H9 (cell line): Measurements from ENCODE around the gene VDAC2. TPM values are rescaled to one million over a fixed set of nuclear protein-coding genes. Genes with fewer than 3 reads are reported as not detected.

Experiments
- DNase-seq: peaks from one replicate; pipeline ENCODE4 v3.0.0-alpha.2; 2017
- H2AFZ ChIP-seq: one replicate; pipeline ENCODE4 v1.6.1; 2013; ENCODE audit warnings: mild to moderate bottlenecking, low read length, control low read depth, moderate library complexity
- H2AK5ac ChIP-seq: 2 replicates; pipeline ENCODE4 v1.6.1; 2013; ENCODE audit warnings: low read length, control low read depth, mixed read lengths; ENCODE audit not compliant: insufficient read length
- H2BK120ac ChIP-seq: one replicate; pipeline ENCODE4 v1.6.1; 2013; ENCODE audit warnings: low read depth, mild to moderate bottlenecking, low read length, control low read depth, inconsistent platforms; ENCODE audit not compliant: poor library complexity, severe bottlenecking
- H2BK12ac ChIP-seq: 2 replicates; pipeline ENCODE4 v1.6.1; 2013; ENCODE audit warnings: low read length, control low read depth, mixed read lengths, low read depth; ENCODE audit not compliant: insufficient read length
- H2BK15ac ChIP-seq: 2 replicates; pipeline ENCODE4 v1.6.1; 2013; ENCODE audit warnings: low read depth, low read length, control low read depth
- H2BK20ac ChIP-seq: one replicate; pipeline ENCODE4 v1.6.1; 2013; ENCODE audit warnings: low read depth, mild to moderate bottlenecking, low read length, control low read depth, inconsistent platforms; ENCODE audit not compliant: poor library complexity, severe bottlenecking
- H2BK5ac ChIP-seq: 2 replicates; pipeline ENCODE4 v1.6.1; 2013; ENCODE audit warnings: low read length, control low read depth, mixed read lengths; ENCODE audit not compliant: insufficient read length
- H3K14ac ChIP-seq: 2 replicates; pipeline ENCODE4 v1.6.1; 2013; ENCODE audit warnings: low read length, control low read depth; ENCODE audit not compliant: insufficient read depth
- H3K18ac ChIP-seq: 2 replicates; pipeline ENCODE4 v1.6.1; 2013; ENCODE audit warnings: low read depth, mild to moderate bottlenecking, mixed read lengths, low read length, control low read depth; ENCODE audit not compliant: insufficient read length
- H3K23ac ChIP-seq: 2 replicates; pipeline ENCODE4 v1.6.1; 2013; ENCODE audit warnings: low read length, control low read depth, mixed read lengths, low read depth; ENCODE audit not compliant: insufficient read length
- H3K23me2 ChIP-seq: 2 replicates; pipeline ENCODE4 v1.6.1; 2013; ENCODE audit warnings: low read depth, mild to moderate bottlenecking, mixed read lengths, low read length, control low read depth; ENCODE audit not compliant: insufficient read length, poor library complexity, severe bottlenecking
- H3K27ac ChIP-seq: 2 replicates; pipeline ENCODE4 v1.5.1; 2013; ENCODE audit warnings: low read length, control low read depth, mixed read lengths, low read depth; ENCODE audit not compliant: insufficient read length
- H3K27me3 ChIP-seq: 2 replicates; pipeline ENCODE4 v1.6.1; 2013; ENCODE audit warnings: low read length, control low read depth, inconsistent platforms; ENCODE audit not compliant: insufficient read depth
- H3K4ac ChIP-seq: 2 replicates; pipeline ENCODE4 v1.6.1; 2013; ENCODE audit warnings: low read depth, mild to moderate bottlenecking, control low read depth, inconsistent platforms, low read length, moderate library complexity
- H3K4me1 ChIP-seq: 2 replicates; pipeline ENCODE4 v1.6.1; 2013; ENCODE audit warnings: low read length, control low read depth, inconsistent platforms; ENCODE audit not compliant: insufficient read depth
- H3K4me2 ChIP-seq: 2 replicates; pipeline ENCODE4 v1.6.1; 2013; ENCODE audit warnings: low read length, control low read depth, mixed read lengths; ENCODE audit not compliant: insufficient read length, insufficient read depth
- H3K56ac ChIP-seq: 2 replicates; pipeline ENCODE4 v1.6.1; 2013; ENCODE audit warnings: low read depth, mild to moderate bottlenecking, mixed read lengths, low read length, control low read depth; ENCODE audit not compliant: insufficient read length
- H3K79me1 ChIP-seq: 2 replicates; pipeline ENCODE4 v1.6.1; 2013; ENCODE audit warnings: low read depth, mild to moderate bottlenecking, moderate library complexity, low read length, control low read depth, inconsistent platforms; ENCODE audit not compliant: insufficient read depth, poor library complexity, severe bottlenecking
- H3K79me2 ChIP-seq: 2 replicates; pipeline ENCODE4 v1.6.1; 2013; ENCODE audit warnings: low read length, control low read depth, inconsistent platforms; ENCODE audit not compliant: insufficient read depth
- H3K9ac ChIP-seq: 2 replicates; pipeline ENCODE4 v1.6.1; 2013; ENCODE audit warnings: low read length, control low read depth, mixed read lengths; ENCODE audit not compliant: insufficient read length; ENCODE audit errors: extremely low read depth
- H3K9me3 ChIP-seq: one replicate; pipeline ENCODE4 v1.6.1; 2013; ENCODE audit warnings: low read depth, low read length, inconsistent platforms; ENCODE audit not compliant: control insufficient read depth
- H3T11ph ChIP-seq: one replicate; pipeline ENCODE4 v1.6.1; 2013; ENCODE audit warnings: mild to moderate bottlenecking, low read length, control low read depth, inconsistent platforms
- H4K20me1 ChIP-seq: one replicate; pipeline ENCODE4 v1.6.1; 2013; ENCODE audit not compliant: control insufficient read depth, insufficient read length, insufficient read depth
- H4K5ac ChIP-seq: 2 replicates; pipeline ENCODE4 v1.6.1; 2013; ENCODE audit warnings: low read depth, mild to moderate bottlenecking, mixed read lengths, low read length, control low read depth; ENCODE audit not compliant: insufficient read length
- H4K8ac ChIP-seq: replicated peaks from 2 replicates; pipeline ENCODE4 v1.6.1; 2013; ENCODE audit warnings: low read length, control low read depth, mixed read lengths, low read depth; ENCODE audit not compliant: insufficient read length
- H4K91ac ChIP-seq: 2 replicates; pipeline ENCODE4 v1.6.1; 2013; ENCODE audit warnings: low read depth, mild to moderate bottlenecking, moderate library complexity, mixed read lengths, low read length, control low read depth; ENCODE audit not compliant: insufficient read length
- H3K27ac Mint-ChIP-seq, 3 experiments: 2 replicates in 2 of 3; 3 replicates in 1 of 3; pipeline ENCODE4 v1.8.0; 2020 to 2021; ENCODE audit warnings: mixed read lengths in 3 of 3, mild to moderate bottlenecking in 1 of 3, moderate library complexity in 1 of 3
- H3K27me3 Mint-ChIP-seq: 2 replicates; pipeline ENCODE4 v1.8.0; 2021; ENCODE audit warnings: low read depth, mild to moderate bottlenecking, moderate library complexity, mixed read lengths
- H3K36me3 Mint-ChIP-seq, 3 experiments: 2 replicates in 2 of 3; 3 replicates in 1 of 3; pipeline ENCODE4 v1.8.0; 2020 to 2021; ENCODE audit warnings: low read depth in 3 of 3, mixed read lengths in 3 of 3; ENCODE audit not compliant: insufficient read depth in 1 of 3
- H3K4me1 Mint-ChIP-seq, 2 experiments: 2 replicates each; pipeline ENCODE4 v1.8.0; 2020; ENCODE audit warnings: mixed read lengths in 2 of 2
- H3K4me3 Mint-ChIP-seq, 2 experiments: 2 replicates in 1 of 2; 3 replicates in 1 of 2; pipeline ENCODE4 v1.8.0; 2020 to 2021; ENCODE audit warnings: mild to moderate bottlenecking in 2 of 2, mixed read lengths in 2 of 2, moderate library complexity in 1 of 2
- H3K9me3 Mint-ChIP-seq, 2 experiments: 2 replicates in 1 of 2; 3 replicates in 1 of 2; pipeline ENCODE4 v1.8.0; 2020; ENCODE audit warnings: mild to moderate bottlenecking in 2 of 2, mixed read lengths in 2 of 2, moderate library complexity in 1 of 2
- CTCF ChIP-seq: fragments of 200-600 bp; sonication (generic); conservative IDR thresholded peaks from 3 replicates; pipeline ENCODE4 v1.8.0; 2021; ENCODE audit warnings: antibody characterized with exemption, mild to moderate bottlenecking
- WGBS: extraction: QIAGEN DNeasy Blood & Tissue Kit; methylation state at CpG from one replicate; pipeline ENCODE4 v1.1.7; 2013; ENCODE audit warnings: missing lambda C conversion rate, low lambda C conversion rate, mixed read lengths; ENCODE audit not compliant: insufficient read length; ENCODE audit errors: extremely low coverage; 5-methylcytosine and 5-hydroxymethylcytosine counted together
- total RNA-seq: library from RNA; stranded (reverse); gene quantifications from 2 replicates; pipeline ENCODE4 v1.2.1, GENCODE V29; 2021

The VDAC2 gene
- total RNA-seq, 1 experiment from 2014 or later = 271 TPM

- H3K36me3 Mint-ChIP-seq = no peaks in the 10 kb centered on the region
- H3K4me3 Mint-ChIP-seq = no peak overlapping the region
- H2AFZ ChIP-seq = no peak overlapping the region
- H3K27ac ChIP-seq = no peak overlapping the region
- no peak overlapping the region for H4K91ac ChIP-seq
- no peak overlapping the region for H4K5ac ChIP-seq
- WGBS = no CpG with 5 or more reads among the region's 11 CpGs
- no peak overlapping the region for H2BK5ac ChIP-seq
- peaks cover 4% of the 10 kb centered on the region for H3K27me3 Mint-ChIP-seq
- H3K4ac ChIP-seq = no peak overlapping the region
- no peak overlapping the region for H3K14ac ChIP-seq
- H3K4me2 ChIP-seq = no peak overlapping the region
- H2BK120ac ChIP-seq = no peak overlapping the region
- H3K18ac ChIP-seq = no peak overlapping the region
- no peaks in the 10 kb centered on the region for H3K9me3 Mint-ChIP-seq
- H2BK20ac ChIP-seq = no peak overlapping the region
- no peak overlapping the region for H3K27ac Mint-ChIP-seq
- no peak overlapping the region for H3K56ac ChIP-seq
- peaks cover 3 to 6% of the 10 kb centered on the region in 2 experiments for H3K4me1 Mint-ChIP-seq
- H3K27me3 ChIP-seq = no peaks in the 10 kb centered on the region
- no peaks in the 10 kb centered on the region; the same call in 1 of the 2 replicates for H3K4me1 ChIP-seq
- peaks cover 13% of the 10 kb centered on the region for H3K23me2 ChIP-seq
- no peak overlapping the region for H2AK5ac ChIP-seq
- no peak overlapping the region for H4K8ac ChIP-seq
- H4K20me1 ChIP-seq = no peaks in the 10 kb centered on the region
- TF ChIP-seq CTCF = no peak
- H3K79me2 ChIP-seq = no peaks in the 10 kb centered on the region
- H2BK15ac ChIP-seq = no peak overlapping the region
- no peak for DNase-seq
- no peaks in the 10 kb centered on the region for H3K79me1 ChIP-seq
- H3K23ac ChIP-seq = no peak overlapping the region
- no peak overlapping the region for H3T11ph ChIP-seq
- H2BK12ac ChIP-seq = no peak overlapping the region
- H3K9ac ChIP-seq = no peak overlapping the region
- H3K9me3 ChIP-seq = no peaks in the 10 kb centered on the region
Measured at GRCh38 chr10:75239096-75239790, 28.6 kb downstream of the VDAC2 start.
